ENCODE results near the gene RABAC1. TPM values are rescaled to one million over a fixed set of nuclear protein-coding genes. Genes with fewer than 3 reads are reported as not detected.

RABAC1 gene
- total and polyA plus RNA-seq, 2 of the 13 experiments (the other 11 are each of a cell fraction or from before 2014, with no cell fraction given) = 37.4 to 74.0 TPM

GRCh38 chr19:41928754-41929535, 30.2 kb downstream of the RABAC1 start (continued):
- no peak for TF ChIP-seq MXD4 (CRISPR knock-in tag; IDR thresholded peaks at IDR 0.05)
- peak; percentile 20; the same call in 1 of the 2 replicates for TF ChIP-seq ZNF687 (CRISPR knock-in tag; IDR thresholded peaks at IDR 0.05)
- no peak for TF ChIP-seq ZNF549 (CRISPR knock-in tag; IDR thresholded peaks at IDR 0.05)
- no peak for TF ChIP-seq ELK4 (CRISPR knock-in tag; IDR thresholded peaks at IDR 0.05; ENCODE audit: borderline replicate concordance)
- no peak for TF ChIP-seq MIER2 (CRISPR knock-in tag; IDR thresholded peaks at IDR 0.05)
- no peak for TF ChIP-seq KDM5A (IDR thresholded peaks at IDR 0.05; ENCODE audit: borderline replicate concordance, low read length)
- TF ChIP-seq ZBTB25 (CRISPR knock-in tag; IDR thresholded peaks at IDR 0.05) = no peak
- no peak for TF ChIP-seq SNAI1 (CRISPR knock-in tag; IDR thresholded peaks at IDR 0.05; ENCODE audit: borderline replicate concordance)
- TF ChIP-seq ZBTB39 (CRISPR knock-in tag; IDR thresholded peaks at IDR 0.05) = no peak
- no peak for TF ChIP-seq ARID3A (IDR thresholded peaks at IDR 0.05; ENCODE audit: low read depth, low read length)
- no peak for TF ChIP-seq GTF3A (CRISPR knock-in tag; conservative IDR thresholded peaks at IDR 0.05)

Data from HepG2 (cell line).